Measurements from ENCODE around the gene TRIM2.

TRIM2 gene

GRCh38 chr4:153176938-153177337 is 27.3 kb upstream of the TRIM2 start:
- DNase-seq (ENCODE audit: extremely low read depth, low read depth) = no peak
- no peak overlapping the region for H3K4me3 ChIP-seq (replicated peaks; ENCODE audit: low read depth, low read length)
- no peak for TF ChIP-seq CTCF (IDR thresholded peaks at IDR 0.05; ENCODE audit: low read depth, low read length, missing control alignments)

GRCh38 chr4:153177841-153178240 is 26.4 kb upstream of the TRIM2 start:
- no peak overlapping the region for H3K4me3 ChIP-seq (replicated peaks; ENCODE audit: low read depth, low read length)
- no peak for TF ChIP-seq CTCF (IDR thresholded peaks at IDR 0.05; ENCODE audit: low read depth, low read length, missing control alignments)
- DNase-seq (ENCODE audit: extremely low read depth, low read depth) = no peak

GRCh38 chr4:153179100-153179499 is 25.1 kb upstream of the TRIM2 start:
- TF ChIP-seq CTCF (IDR thresholded peaks at IDR 0.05; ENCODE audit: low read depth, low read length, missing control alignments) = no peak
- H3K4me3 ChIP-seq (replicated peaks; ENCODE audit: low read depth, low read length) = no peak overlapping the region
- no peak for DNase-seq (ENCODE audit: extremely low read depth, low read depth)

DNA sequence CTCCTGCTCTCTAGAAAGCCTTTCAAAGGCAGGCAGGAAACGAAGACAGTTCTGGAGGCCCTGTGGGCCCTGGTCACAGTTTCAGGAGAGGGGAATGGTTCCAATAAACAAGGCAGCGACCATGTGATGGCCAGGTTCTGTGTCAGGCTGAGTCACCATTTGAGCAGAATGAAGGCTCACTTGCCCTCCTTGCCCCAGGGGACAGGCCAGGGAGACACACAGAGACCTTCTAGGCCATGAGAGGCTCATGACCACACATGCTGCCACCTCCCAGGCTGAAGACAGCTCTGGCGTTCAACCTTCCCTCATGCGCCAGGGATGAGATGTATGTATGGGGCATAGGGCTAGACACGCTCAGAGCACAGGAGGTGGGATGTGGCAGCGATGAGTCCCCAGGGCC is 22.9 kb upstream of the TRIM2 start:
- H3K4me3 ChIP-seq (replicated peaks; ENCODE audit: low read depth, low read length) = no peak overlapping the region
- no peak for TF ChIP-seq CTCF (IDR thresholded peaks at IDR 0.05; ENCODE audit: low read depth, low read length, missing control alignments)
- DNase-seq (ENCODE audit: extremely low read depth, low read depth) = no peak

DNA sequence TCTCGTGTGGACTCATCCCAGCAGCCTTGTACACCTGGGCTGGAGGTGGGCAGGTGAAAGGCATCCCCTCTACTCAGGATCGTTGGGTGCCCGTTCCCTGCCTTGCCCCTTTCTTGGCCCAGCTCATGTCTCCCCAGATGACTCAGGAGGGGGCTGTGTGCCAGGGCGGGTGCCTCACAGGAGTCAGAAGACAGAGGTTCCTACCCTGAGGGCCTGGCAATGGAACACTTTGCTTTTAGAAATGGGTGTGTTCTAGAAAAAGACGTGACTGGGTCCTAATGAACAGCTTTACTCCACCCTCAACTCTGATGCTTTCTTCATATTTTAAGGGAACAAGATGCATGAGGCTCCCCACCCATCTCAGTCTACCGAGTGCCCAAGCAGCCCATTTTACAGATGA is 22.5 kb upstream of the TRIM2 start:
- no peak for DNase-seq (ENCODE audit: extremely low read depth, low read depth)
- no peak overlapping the region for H3K4me3 ChIP-seq (replicated peaks; ENCODE audit: low read depth, low read length)
- TF ChIP-seq CTCF (IDR thresholded peaks at IDR 0.05; ENCODE audit: low read depth, low read length, missing control alignments) = no peak

DNA sequence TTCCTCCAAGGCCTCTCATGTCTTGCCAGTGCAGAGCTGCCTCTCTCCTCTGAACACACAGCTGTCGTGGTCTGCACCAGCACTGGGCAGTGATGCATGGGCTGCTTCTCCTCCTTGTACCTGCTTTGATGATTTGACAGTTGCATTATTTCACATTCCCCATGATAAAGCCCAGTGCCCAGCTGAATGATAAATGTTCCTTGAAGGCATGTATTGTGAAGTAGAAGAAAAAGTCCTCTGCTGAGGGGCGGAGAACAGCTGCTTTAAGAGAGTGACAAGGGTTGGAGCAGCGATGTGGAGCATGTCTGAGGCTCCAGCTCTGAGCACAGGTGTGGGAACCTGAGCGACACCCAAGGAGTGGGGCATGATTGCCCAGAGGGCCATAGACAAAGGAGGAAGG is 21.1 kb upstream of the TRIM2 start:
- no peak for TF ChIP-seq CTCF (IDR thresholded peaks at IDR 0.05; ENCODE audit: low read depth, low read length, missing control alignments)
- no peak overlapping the region for H3K4me3 ChIP-seq (replicated peaks; ENCODE audit: low read depth, low read length)
- no peak for DNase-seq (ENCODE audit: extremely low read depth, low read depth)

GRCh38 chr4:153185331-153185852 is 18.9 kb upstream of the TRIM2 start:
- TF ChIP-seq CTCF (IDR thresholded peaks at IDR 0.05; ENCODE audit: low read depth, low read length, missing control alignments) = no peak
- DNase-seq (ENCODE audit: extremely low read depth, low read depth) = no peak
- H3K4me3 ChIP-seq (replicated peaks; ENCODE audit: low read depth, low read length) = no peak overlapping the region

All from HFF-Myc (cell line).